CD4-positive, alpha-beta T cell treated with Interleukin-15 for 1 hour (primary cell): ENCODE measurements around the gene IL1RAPL1.

Experiments
- DNase-seq: peaks from one replicate; pipeline ENCODE4 v3.0.0-alpha.2; 2020

Gene IL1RAPL1

GRCh38 chrX:29547877-29548276 lies 960.6 kb downstream of the IL1RAPL1 start:
- DNase-seq: no peak

- no peak for DNase-seq
These were observed 966.3 kb downstream of the IL1RAPL1 start for GRCh38 chrX:29553542-29553941.

- no peak for DNase-seq
These were observed 968.3 kb downstream of the IL1RAPL1 start for GRCh38 chrX:29555465-29556091.

GRCh38 chrX:29560065-29560464 lies 972.8 kb downstream of the IL1RAPL1 start:
- DNase-seq: no peak

- no peak for DNase-seq
These were observed 974.2 kb downstream of the IL1RAPL1 start for GRCh38 chrX:29561417-29561816.

- no peak for DNase-seq
These were observed 993.3 kb downstream of the IL1RAPL1 start for GRCh38 chrX:29580560-29580959.

- DNase-seq: no peak
These were observed 994.0 kb downstream of the IL1RAPL1 start for GRCh38 chrX:29581223-29581622.

GRCh38 chrX:29587107-29587506 lies 999.9 kb downstream of the IL1RAPL1 start:
- no peak for DNase-seq

- no peak for DNase-seq
These were observed 1003.7 kb downstream of the IL1RAPL1 start for GRCh38 chrX:29590921-29591320.

GRCh38 chrX:29604381-29604780 lies 1017.1 kb downstream of the IL1RAPL1 start:
- DNase-seq: no peak

GRCh38 chrX:29617276-29617675 lies 1030.0 kb downstream of the IL1RAPL1 start:
- DNase-seq: no peak

- no peak for DNase-seq
These were observed 1030.5 kb downstream of the IL1RAPL1 start for GRCh38 chrX:29617725-29618124.

- DNase-seq: no peak
These were observed 1040.6 kb downstream of the IL1RAPL1 start for GRCh38 chrX:29627833-29628232.

GRCh38 chrX:29634516-29634915 lies 1047.3 kb downstream of the IL1RAPL1 start:
- DNase-seq: no peak

- no peak for DNase-seq
These were observed 1049.1 kb downstream of the IL1RAPL1 start for GRCh38 chrX:29636331-29636730.

- DNase-seq: no peak
These were observed 1052.9 kb downstream of the IL1RAPL1 start for GRCh38 chrX:29640106-29640505.

GRCh38 chrX:29641461-29641860 lies 1054.2 kb downstream of the IL1RAPL1 start:
- DNase-seq: no peak

GRCh38 chrX:29643181-29643580 lies 1055.9 kb downstream of the IL1RAPL1 start:
- no peak for DNase-seq

GRCh38 chrX:29648161-29648560 lies 1060.9 kb downstream of the IL1RAPL1 start:
- DNase-seq: no peak

- DNase-seq: no peak
These were observed 1065.2 kb downstream of the IL1RAPL1 start for GRCh38 chrX:29652484-29652883.

GRCh38 chrX:29653721-29654120 lies 1066.5 kb downstream of the IL1RAPL1 start:
- no peak for DNase-seq

GRCh38 chrX:29659911-29660310 lies 1072.7 kb downstream of the IL1RAPL1 start:
- no peak for DNase-seq

- DNase-seq: no peak
These were observed 1074.0 kb downstream of the IL1RAPL1 start for GRCh38 chrX:29661290-29661689.

- DNase-seq: no peak
These were observed 1074.9 kb downstream of the IL1RAPL1 start for GRCh38 chrX:29662101-29662500.

- no peak for DNase-seq
These were observed 1075.7 kb downstream of the IL1RAPL1 start for GRCh38 chrX:29662759-29663503.
